Stimulated activated CD4-positive, alpha-beta T cell treated with anti-CD3 and anti-CD28 coated beads, TNF-alpha, amount 100 ng/mL, for 48 hours (primary cell): ENCODE results near the gene PINLYP.
"Not testable (repeated sequence)": the region's sequence is repeated elsewhere in the genome, so short reads cannot be mapped to it uniquely, and the experiment has no call there.

Experiments
- DNase-seq, 3 donors: peaks; one replicate each; pipeline ENCODE4 v3.0.0-alpha.2; 2020; ENCODE audit warnings: low read depth in 3 of 3

The PINLYP gene

DNA sequence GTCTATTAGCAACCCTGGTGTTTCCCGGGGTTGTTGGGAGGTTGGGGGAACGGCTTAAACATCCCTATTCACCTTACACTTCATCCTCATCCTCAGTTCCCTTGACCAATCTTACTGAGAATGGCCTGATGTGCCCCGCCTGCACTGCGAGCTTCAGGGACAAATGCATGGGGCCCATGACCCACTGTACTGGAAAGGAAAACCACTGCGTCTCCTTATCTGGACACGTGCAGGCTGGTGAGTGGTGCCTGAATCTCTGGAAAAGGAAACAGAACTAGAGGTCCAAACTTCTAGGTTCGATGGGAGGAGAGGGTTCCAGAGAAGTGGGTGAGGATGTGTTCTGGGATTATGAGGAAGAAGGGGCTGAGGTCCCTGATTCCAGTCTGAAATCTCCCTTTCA is 5.9 kb downstream of the PINLYP start:
- no peak for DNase-seq

- DNase-seq, result no peak
Observed at GRCh38 chr19:43582495-43582894, 6.9 kb downstream of the PINLYP start.

DNA sequence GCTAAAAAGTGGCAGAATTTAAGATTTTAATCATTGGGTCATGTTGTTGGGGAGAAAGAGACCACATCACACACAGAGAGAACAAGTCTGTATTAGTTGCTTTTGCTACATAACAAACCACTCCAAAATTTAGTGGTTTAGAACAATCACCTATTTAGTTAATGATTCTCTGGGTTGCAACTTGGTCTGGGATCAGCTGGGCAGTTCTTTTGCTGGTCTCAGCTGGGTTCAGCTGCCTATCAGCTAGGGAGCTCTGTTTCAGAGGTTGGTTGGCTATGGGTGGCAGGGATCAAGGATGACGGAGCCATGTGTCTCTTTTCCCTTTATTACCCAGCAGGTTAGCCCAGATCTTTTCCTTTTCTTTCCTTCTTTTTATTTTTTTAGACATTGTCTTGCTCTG is 8.9 kb downstream of the PINLYP start:
- no peak for DNase-seq

DNA sequence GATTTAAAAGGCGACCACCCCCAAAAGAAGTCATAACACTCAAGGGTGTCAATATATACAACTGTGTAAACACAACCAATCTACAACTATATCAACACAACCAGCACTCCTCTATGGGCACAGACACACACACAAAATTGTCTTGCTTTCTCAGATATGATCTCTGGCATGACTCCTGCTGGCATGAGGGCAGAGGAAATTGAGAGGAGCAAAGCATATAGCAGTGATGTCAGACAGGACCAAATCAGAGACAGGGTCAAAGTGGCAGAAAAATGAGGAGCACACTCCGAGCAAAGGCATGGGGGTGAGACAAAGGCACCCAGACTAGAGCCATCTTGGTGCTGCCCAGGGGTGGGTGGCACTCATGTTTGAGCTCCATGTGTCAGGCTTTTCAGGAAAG is 10.7 kb downstream of the PINLYP start:
- DNase-seq, result no peak

DNA sequence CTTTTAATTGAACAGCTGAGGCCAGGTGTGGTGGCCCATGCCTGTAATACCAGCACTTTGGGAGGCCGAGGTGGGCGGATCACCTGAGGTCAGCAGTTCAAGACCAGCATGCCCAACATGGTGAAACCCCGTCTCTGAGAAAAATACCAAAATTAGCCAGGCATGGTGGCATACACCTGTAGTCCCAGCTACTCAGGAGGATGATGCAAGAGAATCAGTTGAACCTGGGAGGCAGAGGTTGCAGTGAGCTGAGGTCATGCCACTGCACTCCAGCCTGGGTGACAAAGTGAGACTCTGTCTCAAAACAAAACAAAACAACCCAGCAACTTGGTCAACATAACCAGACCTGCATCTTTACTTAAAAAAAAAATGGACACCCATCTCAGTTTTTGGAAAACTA is 11.4 kb downstream of the PINLYP start:
- DNase-seq, result not testable (repeated sequence)

- no peak for DNase-seq
Observed at GRCh38 chr19:43589277-43589676, 13.7 kb downstream of the PINLYP start.

- DNase-seq, result no peak
Observed at GRCh38 chr19:43589678-43590077, 14.1 kb downstream of the PINLYP start.

GRCh38 chr19:43591904-43592772 is 16.5 kb downstream of the PINLYP start:
- no peak for DNase-seq

DNA sequence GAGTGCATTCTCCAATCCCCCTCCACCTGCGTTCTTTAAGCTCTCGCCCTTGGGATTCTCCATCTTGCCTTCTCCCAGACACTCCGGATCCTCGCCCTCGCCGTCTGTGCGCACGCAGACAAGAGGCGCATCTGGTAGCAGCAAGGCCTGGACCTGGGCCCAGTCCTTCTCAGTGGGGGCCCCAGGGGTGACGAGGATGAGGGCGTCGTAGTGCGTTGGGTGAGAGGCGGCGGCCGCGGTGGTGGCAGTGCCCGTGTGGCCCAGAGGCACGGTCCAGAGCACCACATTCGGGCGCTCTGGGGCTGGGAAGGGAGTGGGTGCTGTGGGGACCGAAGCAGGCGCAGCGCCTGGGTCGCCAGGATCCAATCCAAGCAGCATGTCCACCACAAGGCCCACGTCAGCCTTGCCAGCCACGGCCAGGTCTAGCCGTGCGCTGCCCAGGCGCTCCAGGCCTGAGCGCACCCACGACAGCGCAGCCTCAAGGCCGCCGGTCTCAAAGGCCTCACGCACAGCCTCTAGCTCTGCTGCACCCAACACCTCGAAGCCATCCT is 17.3 kb downstream of the PINLYP start:
- DNase-seq, result no peak

- DNase-seq, result no peak
Observed at GRCh38 chr19:43594081-43594697, 18.6 kb downstream of the PINLYP start.

DNA sequence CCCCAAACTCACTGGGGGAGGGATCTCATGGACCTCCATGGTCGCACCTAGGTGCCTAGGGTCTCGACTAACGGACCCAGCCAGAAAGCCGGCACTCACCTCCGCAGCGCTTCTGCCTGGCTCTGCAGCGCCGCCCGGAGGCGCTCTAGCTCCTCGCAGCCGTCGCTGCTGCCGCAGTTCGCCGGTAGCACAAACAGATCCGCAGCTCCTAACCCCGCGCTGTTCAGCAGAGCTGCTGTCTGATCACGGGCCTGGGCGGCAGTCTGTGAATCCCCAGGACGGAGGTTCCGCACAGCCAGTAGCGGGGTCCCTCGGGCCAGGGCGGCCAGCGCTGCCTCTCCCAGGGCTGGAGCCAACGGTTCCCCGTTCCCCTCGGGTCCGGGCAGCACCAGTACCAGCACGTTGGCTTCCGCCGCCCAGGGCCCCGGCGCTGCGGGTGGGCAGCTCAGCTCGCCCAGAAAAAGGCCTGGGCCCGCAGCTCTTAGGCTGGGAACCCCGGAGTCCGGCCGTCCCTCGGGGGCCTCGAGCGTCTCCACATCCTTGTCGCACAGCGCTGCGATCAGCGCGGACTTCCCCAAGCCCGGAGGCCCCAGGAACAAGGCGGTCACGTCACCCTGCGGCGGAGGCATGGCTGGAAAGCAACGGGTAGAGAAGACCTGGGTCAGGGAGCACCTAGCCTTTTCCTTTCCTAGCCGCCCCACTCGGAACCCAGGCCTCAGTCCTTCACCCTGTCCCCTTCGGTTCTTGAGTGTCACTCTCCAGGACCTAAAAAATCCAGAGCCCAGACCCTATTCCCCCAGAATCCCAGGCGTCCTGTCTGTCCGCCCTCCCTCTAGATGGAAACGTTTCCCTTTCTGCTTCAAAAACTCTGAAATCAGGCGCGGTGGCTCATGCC is 19.4 kb downstream of the PINLYP start:
- DNase-seq, result peak; percentile 44 to 64 (median 44)

- DNase-seq, result peak in 1 of 3 donors; percentile 27
Observed at GRCh38 chr19:43595605-43595998, 20.0 kb downstream of the PINLYP start.

- DNase-seq, result peak; percentile 99 to 100 (median 99)
Observed at GRCh38 chr19:43595999-43596841, 20.6 kb downstream of the PINLYP start, which contains the start of the genes IRGQ and ZNF576. TSS of gene IRGQ (minus strand) at chr19:43596134. CDS start at chr19:43595338, 796 bp downstream. TSS of gene ZNF576 (plus strand) at chr19:43596595. CDS start at chr19:43597109, 514 bp downstream.

DNA sequence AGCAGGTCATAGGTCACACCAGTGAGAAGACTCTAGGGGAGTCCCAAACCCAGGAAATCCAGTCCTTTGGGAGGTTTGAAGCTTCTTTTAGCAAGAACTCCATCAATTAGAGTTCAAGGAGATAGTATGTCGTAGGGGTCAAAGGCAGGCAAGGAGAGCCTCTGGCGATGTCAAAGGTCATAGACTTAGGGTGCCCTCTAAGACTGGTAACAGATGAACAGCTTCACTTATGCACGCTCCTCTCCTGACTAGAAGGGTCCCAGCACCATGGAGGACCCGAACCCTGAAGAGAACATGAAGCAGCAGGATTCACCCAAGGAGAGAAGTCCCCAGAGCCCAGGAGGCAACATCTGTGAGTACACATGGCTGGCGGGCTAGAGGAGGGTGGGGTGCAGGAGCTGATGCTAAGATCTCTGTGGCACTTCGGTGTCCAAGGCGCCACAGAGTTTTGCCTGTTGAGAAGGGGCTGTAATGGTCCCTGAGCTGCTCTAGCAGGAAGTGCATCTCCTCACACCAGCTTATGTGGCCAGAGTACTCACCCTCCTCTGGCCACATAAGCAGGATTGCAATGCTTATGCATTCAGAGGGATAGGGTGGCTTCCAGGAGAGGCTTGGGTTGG is 21.4 kb downstream of the PINLYP start:
- DNase-seq, result no peak

DNA sequence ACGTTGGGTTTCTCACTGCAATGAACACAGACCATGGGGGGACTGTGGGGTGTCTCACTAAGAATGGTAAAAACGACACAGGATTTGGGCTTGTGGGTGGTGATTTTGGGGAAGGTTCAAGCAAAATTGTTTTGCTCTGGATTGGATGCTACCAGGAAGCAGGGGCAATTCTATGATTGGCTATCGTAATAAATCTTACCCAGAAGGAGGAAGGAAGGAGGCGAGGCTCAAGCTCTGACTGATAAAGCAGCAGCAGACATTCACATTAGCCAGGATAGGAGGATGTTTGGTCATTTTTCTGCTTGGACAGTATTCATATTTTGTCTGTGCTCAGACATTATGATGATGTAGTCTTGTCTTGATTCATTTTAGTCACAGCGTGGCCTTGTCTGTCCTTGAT is 22.3 kb downstream of the PINLYP start:
- no peak for DNase-seq

GRCh38 chr19:43598445-43599240 is 23.0 kb downstream of the PINLYP start:
- no peak for DNase-seq

- no peak for DNase-seq
Observed at GRCh38 chr19:43599635-43600295, 24.2 kb downstream of the PINLYP start.

GRCh38 chr19:43600326-43600725 is 24.7 kb downstream of the PINLYP start:
- not testable (repeated sequence) for DNase-seq
